DMS79 treated with DMSO at 0.1 percent for 48 hours (cell line): ENCODE data around the gene FAAP100.

Source experiments
- DNase-seq: peaks from one replicate; lab custom pipeline; 2025; lab: John Stamatoyannopoulos, UW

The FAAP100 gene

GRCh38 chr17:81524865-81525159 is 27.3 kb downstream of the FAAP100 start:
- no peak for DNase-seq

- no peak for DNase-seq
Observed at GRCh38 chr17:81524039-81524864, 27.9 kb downstream of the FAAP100 start.

- DNase-seq: peak; percentile 51
Observed at GRCh38 chr17:81523402-81524038, 28.6 kb downstream of the FAAP100 start.

GRCh38 chr17:81522491-81523401 is 29.4 kb downstream of the FAAP100 start:
- DNase-seq: peak; percentile 58

- DNase-seq: no peak
Observed at GRCh38 chr17:81520021-81520901, 31.9 kb downstream of the FAAP100 start.

GRCh38 chr17:81519284-81520020 is 32.7 kb downstream of the FAAP100 start:
- DNase-seq: peak; percentile 35

GRCh38 chr17:81518785-81519283 is 33.3 kb downstream of the FAAP100 start:
- DNase-seq: no peak

- peak; percentile 18 for DNase-seq
Observed at GRCh38 chr17:81518113-81518784, 33.9 kb downstream of the FAAP100 start.

- DNase-seq: no peak
Observed at GRCh38 chr17:81517339-81518112, 34.6 kb downstream of the FAAP100 start.

- no peak for DNase-seq
Observed at GRCh38 chr17:81517009-81517338, 35.2 kb downstream of the FAAP100 start.

GRCh38 chr17:81516439-81516838 is 35.7 kb downstream of the FAAP100 start:
- DNase-seq: no peak

- no peak for DNase-seq
Observed at GRCh38 chr17:81515530-81516041, 36.6 kb downstream of the FAAP100 start.

GRCh38 chr17:81514739-81515529 is 37.2 kb downstream of the FAAP100 start:
- DNase-seq: peak; percentile 26

GRCh38 chr17:81514489-81514738 is 37.7 kb downstream of the FAAP100 start:
- DNase-seq: no peak

- no peak for DNase-seq
Observed at GRCh38 chr17:81513753-81514488, 38.2 kb downstream of the FAAP100 start.

GRCh38 chr17:81513372-81513752 is 38.8 kb downstream of the FAAP100 start:
- DNase-seq: peak; percentile 31

- peak; percentile 54 for DNase-seq
Observed at GRCh38 chr17:81512562-81513371, 39.4 kb downstream of the FAAP100 start, which contains the start of gene ACTG1. Gene ACTG1, minus strand, starts transcription at chr17:81512799. Its CDS starts 445 bp downstream, at chr17:81512354.
